Common myeloid progenitor, CD34-positive (primary cell): ENCODE measurements around the gene SPAG9.

Experiments
- CTCF ChIA-PET: fragments of 350-600 bp; sonication (Branson Sonifier 250); formaldehyde crosslinking; loops from one replicate; lab custom pipeline; 2021; ENCODE audit warnings: antibody characterized with exemption; lab: Charles Lee
- POLR2A ChIA-PET: fragments of 350-600 bp; sonication (Branson Sonifier 250); formaldehyde crosslinking; loops from one replicate; lab custom pipeline; 2021; ENCODE audit warnings: antibody characterized with exemption; lab: Charles Lee
- DNase-seq, 3 donors: peaks; one replicate each; pipeline versions ENCODE4 v3.0.0 to v3.0.0-alpha.2; 2013
- H3K27ac ChIP-seq, 2 experiments: 1 replicate in 1 of 2; 2 replicates in 1 of 2; pipeline ENCODE4 v1.7.0; 2013; ENCODE audit warnings: inconsistent platforms in 2 of 2, low read length in 2 of 2, mild to moderate bottlenecking in 2 of 2, low read depth in 1 of 2, moderate library complexity in 1 of 2; ENCODE audit not compliant: severe bottlenecking in 2 of 2, insufficient read depth in 1 of 2, poor library complexity in 1 of 2
- H3K27me3 ChIP-seq, 5 experiments: replicated peaks in 2 of 5; 1 replicate in 3 of 5; 2 replicates in 2 of 5; pipeline versions ENCODE4 v1.6.1 to v1.7.0; 2013; ENCODE audit warnings: low read length in 4 of 5, mild to moderate bottlenecking in 2 of 5, moderate library complexity in 2 of 5, inconsistent platforms in 1 of 5; ENCODE audit not compliant: insufficient read depth in 5 of 5, control insufficient read depth in 4 of 5
- H3K36me3 ChIP-seq, 4 experiments: 1 replicate in 2 of 4; 2 replicates in 2 of 4; pipeline versions ENCODE4 v1.6.1 to v1.7.0; 2013; ENCODE audit warnings: low read length in 3 of 4, control low read depth in 1 of 4, mild to moderate bottlenecking in 1 of 4; ENCODE audit not compliant: control insufficient read depth in 4 of 4, insufficient read depth in 4 of 4
- H3K4me1 ChIP-seq, 4 experiments: 1 replicate in 3 of 4; 2 replicates in 1 of 4; pipeline versions ENCODE4 v1.6.1 to v1.7.1; 2013; ENCODE audit warnings: low read length in 3 of 4, mild to moderate bottlenecking in 3 of 4, control low read depth in 1 of 4, inconsistent platforms in 1 of 4, moderate library complexity in 1 of 4; ENCODE audit not compliant: control insufficient read depth in 4 of 4, insufficient read depth in 4 of 4; ENCODE audit errors: control extremely low read depth in 1 of 4
- H3K4me3 ChIP-seq, 7 experiments: 1 replicate in 4 of 7; 2 replicates in 3 of 7; pipeline versions ENCODE4 v1.5.1 to v1.7.0; 2013; ENCODE audit warnings: mild to moderate bottlenecking in 7 of 7, low read length in 6 of 7, moderate library complexity in 6 of 7, inconsistent platforms in 2 of 7, low read depth in 2 of 7, control low read depth in 1 of 7; ENCODE audit not compliant: insufficient read depth in 4 of 7, control insufficient read depth in 1 of 7; ENCODE audit errors: extremely low read depth in 1 of 7
- H3K9me3 ChIP-seq, 5 experiments: 1 replicate in 4 of 5; 2 replicates in 1 of 5; pipeline versions ENCODE4 v1.6.1 to v1.7.1; 2013; ENCODE audit warnings: low read length in 4 of 5, mild to moderate bottlenecking in 2 of 5, inconsistent platforms in 1 of 5, low read depth in 1 of 5, moderate library complexity in 1 of 5; ENCODE audit not compliant: control insufficient read depth in 4 of 5, insufficient read depth in 2 of 5; ENCODE audit errors: control extremely low read depth in 1 of 5
- WGBS: methylation state at CpG from one replicate; pipeline ENCODE4 v1.1.5; 2013; ENCODE audit not compliant: insufficient coverage; 5-methylcytosine and 5-hydroxymethylcytosine counted together

SPAG9 gene

DNA sequence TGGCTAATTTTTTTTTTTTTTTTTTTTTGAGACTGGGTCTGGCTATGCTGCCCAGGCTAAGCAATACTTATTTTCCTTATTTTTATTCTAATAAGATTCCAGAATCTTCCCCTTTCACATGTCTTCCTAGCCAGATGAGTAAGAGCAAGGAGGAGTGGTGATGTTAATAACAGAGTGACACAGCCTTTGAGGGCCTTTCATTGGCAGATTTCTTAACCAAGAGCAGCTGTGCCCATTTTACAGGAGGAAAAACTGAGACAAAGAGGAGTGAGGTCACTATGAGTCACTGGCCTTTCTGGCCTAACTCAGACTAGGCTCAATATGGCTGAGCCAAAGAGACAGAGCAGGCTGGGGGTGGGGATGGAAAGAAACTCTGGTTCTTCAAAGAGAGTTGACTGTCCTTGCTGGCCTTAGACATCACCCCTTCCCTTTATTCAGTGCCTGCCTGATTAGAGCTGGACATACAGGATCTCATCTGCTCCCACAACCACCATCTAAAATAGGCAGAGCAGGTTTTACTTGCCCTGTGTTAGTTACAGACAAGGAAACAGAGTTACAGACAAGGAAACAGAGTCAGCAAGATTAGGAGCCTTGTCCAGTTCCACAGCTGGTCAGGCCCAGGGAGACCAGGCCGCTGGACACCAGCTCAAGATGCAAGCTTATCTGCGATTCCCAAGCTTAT, 204.5 kb downstream of the SPAG9 start:
- Histone ChIP-seq H3K9me3 (no peaks in the 10 kb centered on the region), H3K4me1 (peaks cover 3 to 51% (median 42%) of the 10 kb centered on the region in 4 experiments), H3K27me3 (no peaks in the 10 kb centered on the region), H3K36me3 (no peaks in the 10 kb centered on the region), H3K4me3 (no peak overlapping the region), H3K27ac (no peak overlapping the region)
- CTCF ChIA-PET, result interaction anchor here (0.9 to 3.2 kb wide), 5 partner anchors 8 to 32 kb away, joined by 3 to 14 read pairs (median 4); no protein-coding TSS in a partner anchor
- POLR2A ChIA-PET, result no interaction called here
- no peak for DNase-seq
- 100% methylated on average over 2 of the region's 2 CpGs for WGBS

DNA sequence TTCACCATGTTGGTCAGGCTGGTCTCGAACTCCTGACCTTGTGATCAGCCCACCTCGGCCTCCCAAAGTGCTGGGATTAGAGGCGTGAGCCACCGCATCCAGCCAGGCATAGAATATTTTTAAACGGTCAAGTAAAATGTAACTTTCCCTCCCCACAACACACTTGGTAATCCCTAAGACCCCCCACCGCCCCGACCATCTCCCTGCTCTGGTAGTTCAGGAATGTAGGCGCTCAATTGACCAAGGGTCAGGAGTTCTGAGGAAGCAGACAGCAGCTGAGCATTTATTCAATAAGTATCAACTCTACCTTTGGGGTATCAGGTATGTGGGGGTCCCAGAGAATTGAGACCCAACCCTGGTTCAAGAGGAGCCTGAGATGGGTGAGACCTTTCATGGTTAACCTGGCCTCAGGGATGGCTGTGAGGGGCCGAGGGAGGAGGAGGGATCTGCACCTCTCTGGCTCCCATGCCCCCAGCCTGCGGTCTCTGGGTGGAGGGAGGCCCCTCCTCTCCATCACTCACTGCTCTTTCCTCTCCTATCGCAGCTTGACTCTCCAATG, 206.1 kb downstream of the SPAG9 start:
- Histone ChIP-seq H3K36me3 (no peaks in the 10 kb centered on the region), H3K27me3 (no peaks in the 10 kb centered on the region), H3K4me3 (no peak overlapping the region), H3K4me1 (peaks cover 9 to 53% (median 45%) of the 10 kb centered on the region in 4 experiments), H3K9me3 (no peaks in the 10 kb centered on the region), H3K27ac (no peak overlapping the region)
- DNase-seq, result no peak
- WGBS, result 93% methylated on average over 5 of the region's 11 CpGs
- ChIA-PET POLR2A (interaction anchor here (0.6 to 0.8 kb wide), 2 partner anchors 10 to 48 kb away, joined by 3 read pairs; partner anchors contain the start of gene TOB1), CTCF (interaction anchor here (1.3 kb wide), 1 partner anchor 12 kb away, joined by 3 read pairs; no protein-coding TSS in a partner anchor)

DNA sequence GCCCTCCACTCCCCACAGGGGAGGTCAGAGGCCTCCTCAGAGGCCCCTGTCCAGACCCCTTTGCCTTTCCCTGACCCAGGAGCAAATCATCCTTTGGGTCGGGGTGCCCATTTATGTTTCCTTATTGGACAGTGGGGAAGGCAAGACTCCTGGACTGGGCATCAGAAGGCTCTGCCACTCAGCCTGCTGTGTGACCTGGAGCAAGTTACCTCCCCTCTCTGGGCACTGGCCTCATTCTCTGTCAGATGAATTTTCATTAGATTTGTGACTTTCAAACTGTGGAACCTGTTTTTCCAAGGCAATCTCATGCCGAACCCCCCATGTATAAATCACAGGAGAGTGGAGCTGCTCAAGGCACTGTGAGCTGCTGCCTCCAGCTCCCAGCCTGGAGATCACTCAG, 207.5 kb downstream of the SPAG9 start:
- Histone ChIP-seq H3K4me1 (peaks cover 6 to 43% (median 36%) of the 10 kb centered on the region in 4 experiments), H3K4me3 (no peak overlapping the region), H3K27me3 (no peaks in the 10 kb centered on the region), H3K27ac (no peak overlapping the region), H3K36me3 (no peaks in the 10 kb centered on the region), H3K9me3 (no peaks in the 10 kb centered on the region)
- WGBS, result 100% methylated on average over 2 of the region's 2 CpGs
- POLR2A ChIA-PET, result no interaction called here
- CTCF ChIA-PET, result interaction anchor here (1.3 kb wide), 1 partner anchor 13 kb away, joined by 3 read pairs; no protein-coding TSS in a partner anchor
- DNase-seq, result no peak
